HepG2 (cell line): ENCODE results near the gene ABCC2. TPM values are rescaled to one million over a fixed set of nuclear protein-coding genes. Genes with fewer than 3 reads are reported as not detected.
A peak's percentile ranks its signal among the peaks of the same experiment; 100 is the strongest.

Experiments used
- ARNT2 ChIP-seq: sonication (generic); formaldehyde crosslinking; IDR thresholded peaks from 2 replicates; pipeline ENCODE4 v1.8.0; 2022; ENCODE audit warnings: mild to moderate bottlenecking, low read depth, missing genetic modification reagents, moderate library complexity
- ETS1 ChIP-seq: sonication (generic); formaldehyde crosslinking; IDR thresholded peaks from 2 replicates; pipeline ENCODE4 v1.4.0; 2020; ENCODE audit warnings: missing genetic modification reagents
- FOXA1 ChIP-seq, 2 experiments: fragments of 450-650 bp in 1 of 2; sonication (generic) in 1 of 2; formaldehyde crosslinking in 1 of 2; IDR thresholded peaks; 2 replicates each; pipeline versions ENCODE4 v1.4.0 to v1.6.1; 2016 to 2020; ENCODE audit warnings: missing genetic modification reagents in 1 of 2
- FOXP4 ChIP-seq: sonication (generic); formaldehyde crosslinking; IDR thresholded peaks from 2 replicates; pipeline ENCODE4 v1.4.0; 2020; ENCODE audit warnings: missing genetic modification reagents
- FUBP1 ChIP-seq: sonication (generic); formaldehyde crosslinking; IDR thresholded peaks from 2 replicates; pipeline ENCODE4 v1.5.1; 2020; ENCODE audit warnings: missing genetic modification reagents, mild to moderate bottlenecking, borderline replicate concordance
- GLI4 ChIP-seq: sonication (generic); formaldehyde crosslinking; IDR thresholded peaks from 2 replicates; pipeline ENCODE4 v1.5.1; 2020; ENCODE audit warnings: missing genetic modification reagents, mild to moderate bottlenecking, moderate library complexity, borderline replicate concordance
- HDAC1 ChIP-seq: sonication (generic); formaldehyde crosslinking; IDR thresholded peaks from 2 replicates; pipeline ENCODE4 v1.5.1; 2020; ENCODE audit warnings: mild to moderate bottlenecking, missing genetic modification reagents
- MAFK ChIP-seq, 2 experiments: IDR thresholded peaks in 1 of 2; conservative IDR thresholded peaks in 1 of 2; 2 replicates each; pipeline ENCODE4 v1.6.1; 2011; ENCODE audit warnings: improper control_type of control experiment in 2 of 2, low read length in 2 of 2
- MED1 ChIP-seq: sonication (generic); formaldehyde crosslinking; IDR thresholded peaks from 2 replicates; pipeline ENCODE4 v1.4.0; 2020; ENCODE audit warnings: missing genetic modification reagents
- MIXL1 ChIP-seq: IDR thresholded peaks from 2 replicates; pipeline ENCODE4 v1.6.1; 2016
- NCOA2 ChIP-seq: sonication (generic); formaldehyde crosslinking; IDR thresholded peaks from 2 replicates; pipeline ENCODE4 v1.8.0; 2022; ENCODE audit warnings: inconsistent platforms
- NCOR1 ChIP-seq: fragments of 200-600 bp; sonication (generic); IDR thresholded peaks from 2 replicates; pipeline ENCODE4 v1.7.0; 2017; ENCODE audit warnings: antibody characterized with exemption, low read length, borderline replicate concordance
- NFE2 ChIP-seq: sonication (generic); formaldehyde crosslinking; IDR thresholded peaks from 2 replicates; pipeline ENCODE4 v1.4.0; 2020; ENCODE audit warnings: missing genetic modification reagents
- NR2F6 ChIP-seq, 2 experiments: IDR thresholded peaks; 2 replicates each; pipeline ENCODE4 v1.6.1; 2016; ENCODE audit warnings: antibody characterized with exemption in 1 of 2, mild to moderate bottlenecking in 1 of 2
- PPARG ChIP-seq: conservative IDR thresholded peaks from 2 replicates; pipeline ENCODE4 v1.6.1; 2016; ENCODE audit warnings: missing biosample characterization, missing genetic modification reagents
- RCOR2 ChIP-seq: IDR thresholded peaks from 2 replicates; pipeline ENCODE4 v1.6.1; 2016; ENCODE audit warnings: missing biosample characterization, missing genetic modification reagents
- SAP130 ChIP-seq: IDR thresholded peaks from 2 replicates; pipeline ENCODE4 v1.6.1; 2016; ENCODE audit warnings: low read depth
- SIX4 ChIP-seq: sonication (generic); formaldehyde crosslinking; IDR thresholded peaks from 2 replicates; pipeline ENCODE4 v1.4.0; 2020; ENCODE audit warnings: missing genetic modification reagents
- SP2 ChIP-seq: sonication (generic); formaldehyde crosslinking; IDR thresholded peaks from 2 replicates; pipeline ENCODE4 v1.5.1; 2020; ENCODE audit warnings: mild to moderate bottlenecking, missing genetic modification reagents
- TCF12 ChIP-seq, 2 experiments: fragments of 450-650 bp in 1 of 2; sonication (generic) in 1 of 2; formaldehyde crosslinking in 1 of 2; IDR thresholded peaks; 2 replicates each; pipeline versions ENCODE4 v1.6.1 to v1.8.0; 2017 to 2022; ENCODE audit warnings: antibody characterized with exemption in 1 of 2, mild to moderate bottlenecking in 1 of 2, missing genetic modification reagents in 1 of 2, moderate library complexity in 1 of 2
- THRA ChIP-seq: sonication (generic); formaldehyde crosslinking; IDR thresholded peaks from 2 replicates; pipeline ENCODE4 v1.4.0; 2020; ENCODE audit warnings: missing genetic modification reagents, borderline replicate concordance
- ZFP1 ChIP-seq: IDR thresholded peaks from 2 replicates; pipeline ENCODE4 v1.6.1; 2016
- ZNF121 ChIP-seq: sonication (generic); formaldehyde crosslinking; IDR thresholded peaks from 2 replicates; pipeline ENCODE4 v1.5.0; 2020; ENCODE audit warnings: mild to moderate bottlenecking, missing genetic modification reagents
- ZNF264 ChIP-seq: sonication (generic); formaldehyde crosslinking; IDR thresholded peaks from 2 replicates; pipeline ENCODE4 v1.4.0; 2020; ENCODE audit warnings: missing genetic modification reagents
- ZNF274 ChIP-seq: sonication (generic); formaldehyde crosslinking; IDR thresholded peaks from 2 replicates; pipeline ENCODE4 v1.5.1; 2020; ENCODE audit warnings: mild to moderate bottlenecking, missing genetic modification reagents
- ZNF317 ChIP-seq: sonication (generic); formaldehyde crosslinking; IDR thresholded peaks from 2 replicates; pipeline ENCODE4 v1.5.0; 2020; ENCODE audit warnings: mild to moderate bottlenecking, missing genetic modification reagents
- polyA plus RNA-seq, 8 experiments: library from polyadenylated mRNA; depleted of rRNA in 3 of 8; stranded (reverse) in 7 of 8; unstranded in 1 of 8; fragments of >200 nt; fragmentation: Illumina TruSeq in 4 of 8; extraction: Trizol in 4 of 8; gene quantifications; 2 replicates each; pipeline versions ENCODE4 v1.2.1 to v1.2.3, GENCODE V29; 2011 to 2016; ENCODE audit warnings: low read depth in 4 of 8, missing spikeins in 1 of 8, mixed read lengths in 1 of 8; ENCODE audit not compliant: insufficient read depth in 1 of 8
- total RNA-seq, 5 experiments: library from RNA; depleted of rRNA; stranded (reverse); fragments of >200 nt; fragmentation: Illumina TruSeq; extraction: Trizol; gene quantifications; 2 replicates each; pipeline ENCODE4 v1.2.3, GENCODE V29; 2016; ENCODE audit warnings: low read depth in 1 of 5

The ABCC2 gene
- total and polyA plus RNA-seq, 2 of the 13 experiments (the other 11 are each of a cell fraction or from before 2014, with no cell fraction given) = 181 to 497 TPM

GRCh38 chr10:99849536-99849935 lies 67.1 kb downstream of the ABCC2 start (continued):
- TF ChIP-seq FUBP1 (no peak), FOXP4 (CRISPR knock-in tag) (0 out of 2 replicates have a peak, but pooled peaks have one; percentile 13), HDAC1 (CRISPR knock-in tag) (0 out of 2 replicates have a peak, but pooled peaks have one; percentile 53), GLI4 (CRISPR knock-in tag) (no peak), MED1 (peak; percentile 48; the same call in 1 of the 2 replicates), RCOR2 (CRISPR knock-in tag) (peak; percentile 72), MIXL1 (peak; percentile 31; the same call in 1 of the 2 replicates), ZNF317 (0 out of 2 replicates have a peak, but pooled peaks have one; percentile 51), NCOR1 (peak; percentile 89), NCOA2 (CRISPR knock-in tag) (peak; percentile 70), THRA (CRISPR knock-in tag) (peak; percentile 94; the same call in 1 of the 2 replicates), ARNT2 (no peak), FOXA1 (IDR thresholded peaks at IDR 0.05) (no peak), FOXA1 (CRISPR knock-in tag; IDR thresholded peaks at IDR 0.05) (peak; percentile 76), ZNF264 (CRISPR knock-in tag) (peak; percentile 79), TCF12 (IDR thresholded peaks at IDR 0.05) (no peak), TCF12 (CRISPR knock-in tag; IDR thresholded peaks at IDR 0.05) (no peak), PPARG (CRISPR knock-in tag) (peak; percentile 57), NR2F6 (IDR thresholded peaks at IDR 0.05) (0 out of 2 replicates have a peak, but pooled peaks have one; percentile 16), NR2F6 (CRISPR knock-in tag; IDR thresholded peaks at IDR 0.05) (no peak), ETS1 (CRISPR knock-in tag) (no peak), NFE2 (no peak), SP2 (no peak), ZNF274 (CRISPR knock-in tag) (no peak), SAP130 (peak; percentile 61), MAFK (conservative IDR thresholded peaks at IDR 0.05 in 1 of 2, IDR thresholded peaks at IDR 0.05 in 1 of 2; ENCODE audit: low read length in 2 of 2) (0 out of 4 replicates have a peak, but pooled peaks of 1 of the 2 experiments have one; percentile 10), SIX4 (CRISPR knock-in tag) (no peak; the same call in 1 of the 2 replicates), ZNF121 (CRISPR knock-in tag) (no peak), ZFP1 (CRISPR knock-in tag) (0 out of 2 replicates have a peak, but pooled peaks have one; percentile 43)
